Vagina (tissue), 2 donors: ENCODE results near the gene C17orf50.

Experiments
- CTCF ChIP-seq, 3 experiments: fragments of 450-650 bp in 2 of 3; fragments of 200-600 bp in 1 of 3; sonication (generic) in 1 of 3; IDR thresholded peaks; one replicate each; pipeline ENCODE4 v1.5.1; 2017 to 2019; ENCODE audit warnings: antibody characterized with exemption in 3 of 3, mild to moderate bottlenecking in 2 of 3, moderate library complexity in 2 of 3
- POLR2AphosphoS5 ChIP-seq, 2 donors: sonication (generic); formaldehyde crosslinking; IDR thresholded peaks; one replicate each; pipeline ENCODE4 v1.9.0; 2017; ENCODE audit warnings: antibody characterized with exemption in 2 of 2, mild to moderate bottlenecking in 2 of 2, low read depth in 1 of 2; ENCODE audit not compliant: insufficient read depth in 1 of 2

- no peak for TF ChIP-seq CTCF (IDR thresholded peaks at IDR 0.05)
- TF ChIP-seq POLR2AphosphoS5 (IDR thresholded peaks at IDR 0.05; ENCODE audit: insufficient read depth in 1 of 2, low read depth in 1 of 2), result no peak
Measured at GRCh38 chr17:35766903-35767510, 6.3 kb downstream of the C17orf50 start.
